ENCODE measurements around the gene PTPRD.

Gene PTPRD

GRCh38 chr9:8382266-8382665 is 2230.5 kb downstream of the PTPRD start:
- TF ChIP-seq, protein P1, sequence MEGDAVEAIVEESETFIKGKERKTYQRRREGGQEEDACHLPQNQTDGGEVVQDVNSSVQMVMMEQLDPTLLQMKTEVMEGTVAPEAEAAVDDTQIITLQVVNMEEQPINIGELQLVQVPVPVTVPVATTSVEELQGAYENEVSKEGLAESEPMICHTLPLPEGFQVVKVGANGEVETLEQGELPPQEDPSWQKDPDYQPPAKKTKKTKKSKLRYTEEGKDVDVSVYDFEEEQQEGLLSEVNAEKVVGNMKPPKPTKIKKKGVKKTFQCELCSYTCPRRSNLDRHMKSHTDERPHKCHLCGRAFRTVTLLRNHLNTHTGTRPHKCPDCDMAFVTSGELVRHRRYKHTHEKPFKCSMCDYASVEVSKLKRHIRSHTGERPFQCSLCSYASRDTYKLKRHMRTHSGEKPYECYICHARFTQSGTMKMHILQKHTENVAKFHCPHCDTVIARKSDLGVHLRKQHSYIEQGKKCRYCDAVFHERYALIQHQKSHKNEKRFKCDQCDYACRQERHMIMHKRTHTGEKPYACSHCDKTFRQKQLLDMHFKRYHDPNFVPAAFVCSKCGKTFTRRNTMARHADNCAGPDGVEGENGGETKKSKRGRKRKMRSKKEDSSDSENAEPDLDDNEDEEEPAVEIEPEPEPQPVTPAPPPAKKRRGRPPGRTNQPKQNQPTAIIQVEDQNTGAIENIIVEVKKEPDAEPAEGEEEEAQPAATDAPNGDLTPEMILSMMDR (IDR thresholded peaks at IDR 0.05; ENCODE audit: extremely low read depth, missing control alignments), result no peak

DNA sequence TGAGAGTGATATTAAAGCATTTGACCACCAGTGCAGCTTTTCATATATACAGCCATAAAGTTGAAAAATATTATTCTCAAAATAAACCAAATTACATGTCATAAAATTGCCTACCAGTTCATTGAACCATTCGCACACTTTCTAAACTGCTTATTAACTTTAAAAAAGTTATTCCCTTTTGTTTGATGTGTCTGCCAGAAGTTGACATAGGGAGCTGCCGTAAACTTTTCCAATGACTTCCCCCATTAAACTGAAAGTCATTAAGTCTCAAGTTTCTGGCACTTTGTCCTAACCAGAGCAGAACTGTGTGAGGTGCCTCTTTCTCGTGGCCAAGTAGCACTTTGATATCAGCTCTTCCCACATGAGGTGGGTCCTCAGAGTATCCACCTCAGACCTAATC is 2231.2 kb downstream of the PTPRD start:
- no peak for DNase-seq (ENCODE audit: low spot score)
- TF ChIP-seq, protein P1 (IDR thresholded peaks at IDR 0.05; ENCODE audit: extremely low read depth, missing control alignments), result no peak

More at GRCh38 chr9:8382266-8382665, 2230.5 kb downstream of the PTPRD start:
- no peak for DNase-seq (ENCODE audit: low spot score)

GRCh38 chr9:8374471-8374870 is 2238.3 kb downstream of the PTPRD start:
- DNase-seq (ENCODE audit: low spot score), result no peak
- TF ChIP-seq, protein P1 (IDR thresholded peaks at IDR 0.05; ENCODE audit: extremely low read depth, missing control alignments), result no peak

GRCh38 chr9:8371686-8372085 is 2241.1 kb downstream of the PTPRD start:
- no peak for DNase-seq (ENCODE audit: low spot score)
- TF ChIP-seq, protein P1 (IDR thresholded peaks at IDR 0.05; ENCODE audit: extremely low read depth, missing control alignments), result no peak

GRCh38 chr9:8366161-8366926 is 2246.5 kb downstream of the PTPRD start:
- DNase-seq (ENCODE audit: low spot score), result no peak

GRCh38 chr9:8365466-8366160 is 2247.2 kb downstream of the PTPRD start:
- no peak for DNase-seq (ENCODE audit: low spot score)
- TF ChIP-seq, protein P1 (IDR thresholded peaks at IDR 0.05; ENCODE audit: extremely low read depth, missing control alignments), result no peak

More at GRCh38 chr9:8366161-8366926, 2246.5 kb downstream of the PTPRD start:
- TF ChIP-seq, protein P1 (IDR thresholded peaks at IDR 0.05; ENCODE audit: extremely low read depth, missing control alignments), result no peak

DNA sequence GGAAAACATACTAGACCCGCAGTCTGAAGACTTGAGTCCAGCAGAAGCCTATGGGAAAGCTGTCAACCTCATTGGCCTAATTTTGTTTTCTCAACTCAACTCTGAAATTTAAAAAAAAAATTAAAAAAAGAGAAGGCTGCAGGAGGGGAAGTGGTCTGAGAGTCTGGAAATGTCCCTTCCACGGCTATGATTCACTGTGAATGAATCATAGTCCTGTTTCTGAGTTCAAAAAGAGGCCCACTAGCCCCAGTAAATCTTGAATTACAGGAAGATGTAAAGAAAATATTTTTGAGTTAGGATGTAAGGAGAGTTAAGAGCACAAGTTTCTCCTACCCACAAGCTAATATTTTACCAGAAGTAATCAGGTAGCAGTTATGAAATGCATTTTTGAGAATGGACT is 2247.8 kb downstream of the PTPRD start:
- TF ChIP-seq, protein P1 (IDR thresholded peaks at IDR 0.05; ENCODE audit: extremely low read depth, missing control alignments), result no peak
- DNase-seq (ENCODE audit: low spot score), result no peak

All from GM20000 (cell line).